Stimulated activated CD8-positive, alpha-beta memory T cell treated with anti-CD3 and anti-CD28 coated beads, Interleukin-15, amount 100 ng/mL, for 4 hours (primary cell): ENCODE data around the gene NCBP3.
A peak's percentile ranks its signal among the peaks of the same experiment; 100 is the strongest.
"Not testable (repeated sequence)": the region's sequence is repeated elsewhere in the genome, so short reads cannot be mapped to it uniquely, and the experiment has no call there.

ENCODE experiments used
- DNase-seq, 2 donors: peaks; one replicate each; pipeline ENCODE4 v3.0.0-alpha.2; 2020; ENCODE audit warnings: low read depth in 2 of 2

NCBP3 gene

GRCh38 chr17:3788200-3788599 lies 57.8 kb downstream of the NCBP3 start:
- DNase-seq = no peak

- DNase-seq = not testable (repeated sequence)
Measured at GRCh38 chr17:3785323-3785722, 60.7 kb downstream of the NCBP3 start.

- no peak for DNase-seq
Measured at GRCh38 chr17:3782751-3783150, 63.3 kb downstream of the NCBP3 start.

- no peak for DNase-seq
Measured at GRCh38 chr17:3780986-3781385, 65.1 kb downstream of the NCBP3 start.

GRCh38 chr17:3777366-3778120 lies 68.5 kb downstream of the NCBP3 start:
- no peak for DNase-seq

GRCh38 chr17:3773966-3774365 lies 72.1 kb downstream of the NCBP3 start:
- DNase-seq = no peak

GRCh38 chr17:3773511-3773910 lies 72.5 kb downstream of the NCBP3 start:
- no peak for DNase-seq

- DNase-seq = no peak
Measured at GRCh38 chr17:3772764-3773163, 73.3 kb downstream of the NCBP3 start.

GRCh38 chr17:3771140-3771539 lies 74.9 kb downstream of the NCBP3 start:
- no peak for DNase-seq

GRCh38 chr17:3770466-3770865 lies 75.6 kb downstream of the NCBP3 start:
- peak; percentile 21 to 36 for DNase-seq

GRCh38 chr17:3768769-3769168 lies 77.3 kb downstream of the NCBP3 start:
- no peak for DNase-seq

GRCh38 chr17:3768341-3768740 lies 77.7 kb downstream of the NCBP3 start:
- no peak for DNase-seq

- no peak for DNase-seq
Measured at GRCh38 chr17:3766779-3767178, 79.3 kb downstream of the NCBP3 start.

- no peak for DNase-seq
Measured at GRCh38 chr17:3765981-3766380, 80.1 kb downstream of the NCBP3 start.

- DNase-seq = no peak
Measured at GRCh38 chr17:3763777-3764170, 82.3 kb downstream of the NCBP3 start.

- DNase-seq = no peak
Measured at GRCh38 chr17:3762922-3763776, 82.9 kb downstream of the NCBP3 start.

GRCh38 chr17:3761918-3762380 lies 84.1 kb downstream of the NCBP3 start:
- no peak for DNase-seq

GRCh38 chr17:3761036-3761917 lies 84.8 kb downstream of the NCBP3 start:
- no peak for DNase-seq

- DNase-seq = no peak
Measured at GRCh38 chr17:3759597-3760216, 86.3 kb downstream of the NCBP3 start.

- no peak for DNase-seq
Measured at GRCh38 chr17:3755335-3756030, 90.6 kb downstream of the NCBP3 start.
